GM18951 (cell line): Measurements from ENCODE around the gene ACRBP.

Experiments used
- POLR2A ChIP-seq: IDR thresholded peaks from 4 replicates; pipeline ENCODE4 v1.6.1; 2011; ENCODE audit warnings: mild to moderate bottlenecking; ENCODE audit not compliant: insufficient read length, insufficient read depth; ENCODE audit errors: extremely low read depth
- in situ Hi-C: fragments of 300-500 bp; cut with MboI; formaldehyde crosslinking; loops from one replicate; pipeline ENCODE4 v1.12.0; 2022; ENCODE audit warnings: low sequenced_read_pairs, mixed read lengths, inconsistent platforms; ENCODE audit not compliant: unreplicated experiment

The ACRBP gene

GRCh38 chr12:6647083-6647604 lies at the start of gene ACRBP:
Gene ACRBP, minus strand, starts transcription at chr12:6647432. Its CDS starts 66 bp downstream, at chr12:6647366.
- peak; percentile 59 for TF ChIP-seq POLR2A
- in situ Hi-C loops = no loop called here

GRCh38 chr12:6695313-6696045 lies 48.2 kb upstream of the ACRBP start:
- in situ Hi-C loops = no loop called here
- TF ChIP-seq POLR2A = no peak

- in situ Hi-C loops = no loop called here
- TF ChIP-seq POLR2A = no peak
Observed at GRCh38 chr12:6694701-6695100, 47.5 kb upstream of the ACRBP start.

GRCh38 chr12:6693832-6694355 lies 46.7 kb upstream of the ACRBP start:
- TF ChIP-seq POLR2A = no peak
- in situ Hi-C loops = no loop called here

GRCh38 chr12:6692888-6693287 lies 45.7 kb upstream of the ACRBP start:
- TF ChIP-seq POLR2A = no peak
- in situ Hi-C loops = no loop called here

GRCh38 chr12:6691473-6691872 lies 44.2 kb upstream of the ACRBP start:
- in situ Hi-C loops = no loop called here
- TF ChIP-seq POLR2A = peak; percentile 1

GRCh38 chr12:6688999-6689882 lies 42.0 kb upstream of the ACRBP start, which contains the start of gene ZNF384:
Gene ZNF384, minus strand, starts transcription at chr12:6689375. Its CDS starts 9,855 bp downstream, at chr12:6679520.
- TF ChIP-seq POLR2A = peak; percentile 75
- in situ Hi-C loops = no loop called here

- in situ Hi-C loops = no loop called here
- no peak for TF ChIP-seq POLR2A
Observed at GRCh38 chr12:6688543-6688998, 41.3 kb upstream of the ACRBP start.

- in situ Hi-C loops = no loop called here
- TF ChIP-seq POLR2A = no peak
Observed at GRCh38 chr12:6685814-6686213, 38.6 kb upstream of the ACRBP start.

GRCh38 chr12:6684609-6685008 lies 37.4 kb upstream of the ACRBP start:
- in situ Hi-C loops = no loop called here
- no peak for TF ChIP-seq POLR2A

- in situ Hi-C loops = no loop called here
- TF ChIP-seq POLR2A = no peak
Observed at GRCh38 chr12:6676962-6677361, 29.7 kb upstream of the ACRBP start.

GRCh38 chr12:6672143-6672542 lies 24.9 kb upstream of the ACRBP start:
- in situ Hi-C loops = no loop called here
- TF ChIP-seq POLR2A = no peak

- no peak for TF ChIP-seq POLR2A
- in situ Hi-C loops = no loop called here
Observed at GRCh38 chr12:6667559-6668210, 20.5 kb upstream of the ACRBP start.
